ENCODE results near the gene CCDC102B.
"Not testable (repeated sequence)": the region's sequence is repeated elsewhere in the genome, so short reads cannot be mapped to it uniquely, and the experiment has no call there.

The CCDC102B gene

DNA sequence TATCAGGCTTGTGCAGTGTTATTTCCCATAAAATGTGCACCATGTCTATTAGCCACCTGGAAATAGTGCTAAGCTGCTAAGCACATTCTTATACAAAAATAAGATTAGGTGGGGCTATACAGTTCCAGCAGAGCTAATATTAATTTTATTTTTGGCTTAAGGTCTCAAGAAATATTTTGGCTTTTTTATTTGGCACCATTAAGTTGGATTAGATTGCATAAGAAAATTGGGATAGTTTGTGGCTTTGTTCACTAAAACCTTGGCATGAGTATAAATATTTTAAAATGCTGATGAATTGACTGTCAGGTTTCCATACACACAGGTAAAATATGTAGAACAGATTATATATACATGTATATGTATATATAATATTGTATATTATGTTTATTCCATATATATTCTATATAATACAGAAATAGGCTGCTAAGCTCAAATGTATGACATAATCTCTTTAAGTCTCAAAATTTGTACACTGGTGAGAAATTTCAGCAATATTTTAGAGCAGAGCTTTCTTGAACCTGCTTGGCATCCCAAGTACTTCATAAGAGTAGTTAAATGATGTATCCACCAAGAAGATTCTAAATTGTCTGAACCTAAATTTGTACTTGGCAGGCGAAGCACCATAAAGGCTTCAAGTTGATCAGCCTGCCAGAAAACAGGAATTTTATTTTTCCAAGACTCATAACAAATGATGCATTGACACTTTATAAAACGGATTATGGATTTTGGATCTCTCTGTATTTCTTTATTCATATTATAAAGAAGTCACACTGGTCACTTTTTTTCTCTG is 32.6 kb downstream of the CCDC102B start:
- no peak for DNase-seq (ENCODE audit: low read depth)

DNA sequence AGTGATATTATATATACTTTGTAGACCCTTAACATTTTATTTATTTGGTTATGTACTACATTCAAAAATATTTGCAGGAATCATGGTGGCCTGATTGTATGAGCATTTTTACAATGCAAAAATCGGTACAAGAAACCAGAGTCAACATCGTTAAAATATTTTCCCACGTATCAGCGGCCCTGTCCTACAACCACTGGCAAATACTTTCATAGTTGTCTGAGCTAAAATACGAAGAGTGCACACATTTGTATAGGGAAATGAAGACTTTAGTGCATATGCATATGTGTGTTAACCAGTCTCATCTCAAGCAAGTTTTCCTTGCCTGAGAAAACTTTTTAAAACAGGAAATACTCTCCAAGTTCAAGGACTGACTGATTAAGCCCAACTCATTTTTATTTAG is 35.9 kb downstream of the CCDC102B start:
- no peak for DNase-seq (ENCODE audit: low read depth)

DNA sequence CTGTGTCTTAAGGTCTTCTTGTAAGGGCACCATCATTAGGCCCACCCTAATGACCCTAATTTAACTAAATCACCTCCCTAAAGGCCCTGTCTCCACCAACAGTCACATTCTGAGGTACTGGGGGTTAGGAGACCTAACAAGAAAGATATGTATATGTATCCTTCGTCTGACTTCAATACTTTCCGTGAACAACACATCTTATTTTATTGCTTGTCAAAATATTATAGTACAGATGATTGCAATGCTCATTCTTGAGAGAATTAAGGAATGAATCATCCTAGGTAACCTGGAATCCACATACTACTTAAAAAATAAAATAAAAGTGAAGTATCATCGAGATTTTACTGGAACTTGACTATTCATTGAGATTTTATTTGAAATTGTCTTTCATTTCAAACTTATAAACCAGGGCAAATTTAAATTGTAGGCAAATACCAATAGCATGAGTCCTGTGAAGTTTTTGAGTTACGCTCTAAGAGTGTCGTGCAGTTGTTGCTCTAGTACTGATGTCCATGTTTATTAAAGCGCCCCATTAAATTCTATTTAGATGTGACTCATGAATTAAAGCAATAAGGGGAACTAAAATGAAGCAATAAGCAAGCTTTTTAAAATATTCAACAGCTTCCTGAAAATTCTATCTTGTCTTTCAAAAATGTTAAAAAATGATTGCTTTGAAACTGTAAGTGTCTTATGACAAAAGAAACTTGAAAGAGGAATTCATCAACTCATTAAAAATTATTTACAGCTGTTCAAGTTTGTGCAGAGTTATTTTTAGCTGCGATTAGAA is 40.0 kb downstream of the CCDC102B start:
- no peak for DNase-seq (ENCODE audit: low read depth)

DNA sequence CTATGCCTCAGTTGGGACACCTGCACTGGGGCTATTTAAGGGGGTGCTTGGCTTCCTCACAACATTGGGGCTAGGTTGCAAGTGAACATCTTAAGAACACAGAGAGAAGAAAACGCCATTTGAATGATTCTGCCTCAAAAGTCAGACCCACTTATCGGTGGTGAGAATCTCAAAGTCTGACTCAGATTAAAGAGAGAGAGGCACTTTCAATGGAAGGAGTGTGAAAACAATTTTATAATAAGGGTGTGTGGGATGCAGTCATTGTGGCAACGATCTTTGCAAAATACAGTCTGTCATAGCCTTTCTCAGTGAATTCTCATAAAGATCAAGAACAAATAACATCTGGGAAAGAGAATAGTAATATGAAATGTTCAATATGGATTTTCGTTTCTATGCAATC is 41.8 kb downstream of the CCDC102B start:
- DNase-seq (ENCODE audit: low read depth), result no peak

DNA sequence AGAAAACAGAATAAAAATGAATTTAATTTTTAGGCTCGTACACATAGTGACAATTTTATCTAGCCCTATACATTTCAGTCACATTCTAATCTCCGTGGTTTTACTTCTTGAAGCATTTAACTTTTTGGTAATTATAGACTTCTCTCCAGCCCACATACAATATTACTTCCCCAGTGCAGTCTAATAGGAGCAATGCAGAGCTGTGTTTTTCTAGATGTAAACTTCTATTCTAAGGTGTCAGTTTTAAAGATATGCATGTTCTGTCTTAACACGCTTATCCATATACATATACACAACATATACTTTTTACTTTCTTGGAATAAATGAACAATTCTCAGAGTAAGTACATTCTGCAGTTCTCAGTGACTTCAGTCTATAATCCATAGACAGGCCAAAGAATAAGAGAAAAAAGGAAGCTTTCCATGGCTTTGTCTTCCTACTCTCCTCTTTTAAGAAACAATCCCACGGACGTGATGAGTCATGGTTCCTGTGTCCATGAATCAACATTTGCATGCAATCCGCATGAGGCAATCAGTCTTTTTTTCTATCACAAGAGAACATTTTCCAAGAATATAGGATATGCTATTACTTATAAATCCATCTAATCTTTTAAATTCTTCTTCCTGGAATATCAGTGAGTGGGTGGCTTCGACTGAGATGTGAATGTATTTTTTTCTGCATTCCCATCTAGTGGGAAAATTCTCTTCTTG is 42.8 kb downstream of the CCDC102B start:
- DNase-seq (ENCODE audit: low read depth), result no peak

DNA sequence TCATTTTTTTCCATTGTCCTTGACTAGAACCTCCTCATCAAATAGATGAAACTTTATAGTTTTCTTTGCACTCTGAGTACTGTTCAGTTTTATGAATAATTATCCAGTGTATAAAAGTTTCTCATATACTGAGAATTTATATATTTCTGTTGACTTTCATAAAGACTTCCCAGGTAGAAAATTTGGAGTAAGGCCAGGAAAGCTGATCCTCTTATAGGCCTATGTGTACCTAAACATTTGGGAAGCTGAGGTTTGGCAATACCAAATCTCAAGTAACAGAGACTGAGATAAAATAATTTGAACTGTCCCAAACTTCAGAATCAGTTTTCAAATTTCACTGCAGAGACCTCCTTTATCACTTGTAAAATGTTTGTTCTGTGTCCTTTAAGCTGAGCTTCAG is 43.4 kb downstream of the CCDC102B start:
- DNase-seq (ENCODE audit: low read depth), result no peak

DNA sequence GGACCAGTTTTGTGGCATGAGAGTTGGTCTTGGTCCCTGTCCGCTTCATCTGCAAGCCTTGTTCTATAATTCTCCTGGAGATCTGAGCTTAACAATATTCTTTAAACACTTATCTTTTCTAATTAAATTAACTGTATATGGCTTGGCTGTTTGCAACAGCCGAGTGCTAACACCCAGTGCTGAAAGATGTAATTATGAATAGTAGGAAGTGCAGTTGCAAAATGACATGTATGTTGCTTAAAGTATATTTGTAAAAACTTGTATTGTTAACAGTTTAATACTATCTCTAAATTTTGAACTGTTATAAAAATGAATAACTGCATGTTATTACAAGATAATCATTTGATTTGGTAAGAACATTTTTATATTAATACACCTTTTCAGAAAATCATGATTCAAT is 45.1 kb downstream of the CCDC102B start:
- no peak for DNase-seq (ENCODE audit: low read depth)

DNA sequence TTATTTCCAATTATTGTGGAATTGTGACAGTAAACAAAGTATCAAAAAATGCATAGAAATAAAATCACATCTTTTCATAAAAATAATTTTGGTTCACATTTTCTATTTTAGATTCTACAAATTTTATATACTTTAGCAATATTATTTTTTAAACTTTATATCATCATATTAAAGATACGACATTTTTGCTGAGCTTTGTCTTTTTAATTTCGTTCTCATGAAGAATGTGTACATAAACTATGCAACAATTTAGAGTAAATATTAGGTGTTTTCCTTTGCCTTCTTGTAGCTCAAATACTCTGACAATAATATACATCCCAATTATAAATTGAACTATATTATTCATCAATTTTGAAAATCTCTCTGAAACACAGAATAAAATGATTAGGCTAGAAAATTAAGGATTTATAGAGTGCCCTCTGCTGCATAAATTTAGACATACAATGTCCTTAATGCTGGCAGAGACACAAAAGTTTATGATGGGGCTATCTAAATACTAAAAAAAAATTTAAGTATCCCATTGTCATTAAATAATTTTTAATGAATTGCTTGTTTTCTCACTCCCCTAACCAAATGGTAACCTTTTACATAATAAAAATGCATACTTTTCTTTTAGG is 45.7 kb downstream of the CCDC102B start:
- no peak for DNase-seq (ENCODE audit: low read depth)

DNA sequence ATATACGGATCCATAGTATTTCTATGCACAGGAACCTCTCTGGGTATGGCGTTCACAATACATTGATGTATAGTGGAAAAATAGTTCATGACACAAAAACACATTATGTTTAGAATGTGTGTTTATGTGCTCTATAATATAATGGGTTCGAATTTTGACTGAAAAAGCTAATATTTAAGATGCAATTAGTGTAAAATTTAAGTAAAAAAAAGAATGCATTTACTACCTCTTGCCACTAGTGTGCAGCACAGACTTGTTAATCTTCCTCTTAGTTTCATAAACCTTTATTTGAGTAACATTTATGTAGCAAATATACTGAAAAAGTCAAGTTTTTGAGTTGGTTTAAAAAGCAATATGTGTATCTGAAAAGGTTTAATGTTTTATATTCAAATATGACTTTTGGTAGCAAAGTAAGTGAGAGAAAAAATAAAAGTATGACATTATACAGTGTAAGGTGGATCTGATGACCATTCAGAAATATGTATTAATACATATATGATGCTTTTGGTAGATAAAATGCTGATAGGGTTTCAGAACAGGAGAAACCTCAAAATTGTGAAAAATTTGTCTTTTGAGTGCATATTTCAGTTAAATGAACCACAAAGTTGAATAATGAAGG is 49.4 kb downstream of the CCDC102B start:
- no peak for DNase-seq (ENCODE audit: low read depth)

DNA sequence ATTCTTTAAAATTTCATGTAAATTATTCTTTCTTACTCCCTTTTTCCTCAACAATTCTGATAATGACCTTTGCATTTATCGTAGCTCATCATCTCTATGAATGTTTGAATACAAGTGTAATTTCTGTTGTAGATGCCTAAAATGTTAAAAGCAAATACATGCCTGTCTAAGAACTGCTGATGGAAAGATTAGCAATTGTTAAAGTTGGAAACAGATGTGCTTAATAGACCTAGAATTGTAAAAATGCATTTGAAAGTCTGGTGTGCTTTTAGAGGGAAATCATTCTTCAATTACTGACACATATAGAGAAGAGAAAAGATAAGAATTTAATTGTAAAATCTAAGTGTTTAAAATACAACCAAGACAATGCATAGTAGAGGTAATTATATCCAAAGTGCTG is 50.4 kb downstream of the CCDC102B start:
- DNase-seq (ENCODE audit: low read depth), result no peak

DNA sequence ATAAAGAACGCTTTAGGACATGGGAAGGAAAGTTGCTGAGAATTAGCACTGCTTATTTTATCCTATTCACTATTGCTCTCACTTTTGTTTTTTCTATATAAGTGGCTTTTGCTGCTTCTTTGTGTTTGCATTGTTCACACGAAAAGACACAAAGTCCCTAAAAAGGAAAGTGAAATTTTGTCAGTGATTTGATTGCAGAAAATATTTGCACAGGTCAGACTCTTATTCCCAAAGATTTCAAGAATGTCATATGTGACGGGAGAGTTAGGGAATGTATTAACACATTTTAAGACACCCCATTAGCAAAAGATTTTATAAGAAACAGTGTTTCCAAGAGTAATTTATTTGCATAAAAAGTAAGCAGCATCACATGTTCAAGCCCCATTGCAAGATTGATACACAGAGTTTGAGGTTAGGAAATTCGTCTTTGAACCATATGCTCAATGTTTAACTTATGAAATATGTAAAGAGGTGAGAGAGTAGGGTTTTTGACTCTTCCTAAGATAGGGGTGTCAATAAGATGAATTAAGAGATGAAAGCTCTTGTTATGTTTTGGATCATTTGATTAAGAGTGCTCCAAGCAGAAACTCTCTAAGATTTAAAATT is 57.0 kb downstream of the CCDC102B start:
- no peak for DNase-seq (ENCODE audit: low read depth)

DNA sequence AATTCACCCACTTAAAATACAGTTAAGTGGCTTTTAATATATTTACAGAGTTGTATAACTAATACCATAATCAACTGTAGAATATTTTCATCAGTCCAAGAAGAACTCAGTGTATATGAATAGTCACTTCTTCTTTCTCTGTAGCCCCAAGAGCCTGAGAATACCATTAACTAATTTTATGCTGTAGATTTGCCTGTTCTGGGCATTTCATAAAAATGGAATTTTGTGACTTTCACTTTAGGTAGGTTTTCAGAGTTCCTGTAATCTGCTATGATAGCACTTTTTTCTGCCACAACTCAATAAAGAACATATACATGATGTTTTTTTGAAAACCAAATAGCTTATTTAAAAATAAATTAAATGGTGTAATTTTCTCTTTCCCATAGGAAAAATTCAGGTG is 57.6 kb downstream of the CCDC102B start:
- DNase-seq (ENCODE audit: low read depth), result no peak

DNA sequence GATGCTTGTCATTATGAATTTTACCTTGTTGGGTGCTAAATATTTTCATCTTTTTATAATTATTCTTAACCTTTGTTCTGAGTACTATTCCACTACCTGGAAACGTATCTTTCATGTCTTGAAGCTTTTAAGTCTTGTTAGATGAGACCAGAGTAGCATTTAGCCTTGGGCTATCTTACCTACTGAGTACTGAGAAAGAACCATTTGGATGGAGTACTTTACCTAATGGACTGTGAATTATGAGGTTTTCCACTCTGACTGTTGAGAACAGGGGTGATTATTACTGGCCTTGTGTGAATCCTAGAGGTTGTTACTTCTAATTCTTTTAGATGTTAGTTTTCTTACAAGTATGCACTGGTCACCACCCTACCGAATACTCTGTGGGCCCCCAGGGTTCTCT is 63.5 kb downstream of the CCDC102B start:
- no peak for DNase-seq (ENCODE audit: low read depth)

DNA sequence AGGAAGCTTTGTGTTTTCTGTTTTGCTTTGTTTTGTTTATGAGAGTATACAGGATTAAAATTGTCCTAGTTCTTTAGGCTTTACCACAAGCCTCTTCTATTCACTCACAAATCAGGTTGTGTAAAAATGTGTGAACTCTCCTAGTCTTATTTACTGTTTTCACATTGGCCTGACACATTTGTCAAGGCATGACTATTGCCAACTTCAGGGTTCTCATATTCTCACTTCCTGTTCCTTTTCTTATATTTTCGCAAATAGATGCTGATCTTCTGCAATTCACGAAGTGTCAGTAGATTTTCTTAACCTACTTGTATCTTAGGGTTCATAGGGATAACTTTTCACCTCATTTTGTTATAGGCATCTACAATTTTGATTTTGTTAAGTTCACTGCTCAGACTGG is 67.1 kb downstream of the CCDC102B start:
- DNase-seq (ENCODE audit: low read depth), result no peak

DNA sequence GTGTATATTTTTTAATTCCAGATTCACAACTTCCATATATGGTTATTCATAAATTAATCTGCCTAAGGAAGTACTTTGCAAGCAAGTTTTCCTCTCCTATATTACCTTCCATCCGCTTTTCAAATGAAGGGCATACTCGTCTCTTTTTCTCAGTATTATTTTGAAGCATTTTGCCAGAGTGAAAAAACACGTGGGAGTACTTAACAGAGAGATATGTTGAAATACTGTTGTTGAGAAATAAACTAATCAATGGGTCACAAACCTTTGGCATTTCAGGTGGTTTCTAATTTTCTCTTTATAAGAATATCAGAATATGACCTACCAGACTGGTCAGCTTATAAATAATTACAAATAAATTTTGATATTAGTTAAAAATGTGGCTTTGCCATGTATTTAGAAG is 67.6 kb downstream of the CCDC102B start:
- DNase-seq (ENCODE audit: low read depth), result no peak

DNA sequence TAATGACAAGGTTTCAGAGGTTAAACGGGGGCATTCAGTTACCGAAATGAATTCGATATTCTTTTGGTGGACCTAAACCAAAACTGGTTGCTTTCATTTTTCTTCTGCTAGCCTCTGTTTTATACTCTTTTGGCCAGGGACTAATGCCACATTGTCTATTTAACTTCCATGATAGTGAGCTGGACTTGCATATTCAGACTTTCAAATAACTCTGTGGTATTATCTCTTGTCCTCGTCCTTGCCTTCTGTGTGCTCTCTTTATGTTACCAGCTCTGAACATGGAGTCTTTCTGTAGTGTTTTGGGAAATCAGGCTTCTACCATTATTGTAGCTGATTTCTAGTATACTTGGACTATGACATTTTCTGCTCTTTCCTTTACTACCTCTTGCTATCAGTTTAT is 75.1 kb downstream of the CCDC102B start:
- DNase-seq (ENCODE audit: low read depth), result no peak

DNA sequence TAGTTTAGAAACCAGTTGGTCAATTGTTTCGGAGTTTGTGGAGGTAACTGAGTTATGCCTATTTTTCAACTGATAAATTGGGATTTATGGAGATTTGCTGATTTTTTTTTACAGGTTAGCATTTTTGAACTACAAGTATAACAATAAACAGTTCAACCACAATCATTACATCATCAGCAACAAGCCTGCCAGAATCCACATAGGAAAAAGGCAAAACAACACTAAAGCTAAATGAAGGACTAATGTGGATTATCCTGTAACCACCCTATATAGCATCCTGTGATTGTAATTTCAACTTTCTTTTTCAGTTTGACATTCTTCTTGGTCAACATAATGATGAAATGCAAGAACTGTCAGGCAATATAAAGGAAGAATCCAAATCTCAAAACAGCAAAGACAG is 76.5 kb downstream of the CCDC102B start:
- no peak for DNase-seq (ENCODE audit: low read depth)

DNA sequence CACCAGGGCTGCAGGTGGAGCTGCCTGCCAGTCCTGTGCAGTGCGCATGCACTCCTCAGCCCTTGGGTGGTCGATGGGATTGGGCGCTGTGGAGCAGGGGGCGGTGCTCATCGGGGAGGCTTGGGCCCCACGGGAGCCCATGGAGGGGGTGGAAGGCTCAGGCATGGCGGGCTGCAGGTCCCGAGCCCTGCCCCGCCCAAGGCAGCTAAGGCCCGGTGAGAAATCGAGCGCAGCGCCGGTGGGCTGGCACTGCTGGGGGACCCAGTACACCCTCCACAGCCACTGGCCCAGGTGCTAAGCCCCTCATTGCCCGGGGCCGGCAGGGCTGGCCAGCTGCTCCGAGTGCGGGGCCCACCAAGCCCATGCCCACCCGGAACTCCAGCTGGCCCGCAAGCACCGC is 82.1 kb downstream of the CCDC102B start:
- not testable (repeated sequence) for DNase-seq (ENCODE audit: low read depth)

DNA sequence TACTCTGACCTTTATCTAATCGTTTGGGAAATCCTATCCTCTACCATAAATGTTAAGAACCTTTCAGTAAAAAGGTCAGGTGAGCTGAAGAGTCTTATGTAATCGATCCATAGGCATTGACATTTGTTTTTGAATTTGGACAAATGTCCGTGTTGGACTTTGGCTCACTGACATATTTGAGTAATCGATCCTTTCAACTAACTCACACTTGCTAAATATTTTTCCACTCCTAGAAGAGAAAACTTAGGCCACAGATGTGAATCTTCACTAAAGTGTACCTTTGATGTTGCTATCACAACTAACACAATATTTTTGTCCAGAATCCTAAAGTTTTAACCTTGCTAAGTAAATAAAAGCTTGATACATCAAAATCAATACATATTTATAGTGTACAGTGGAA is 89.5 kb downstream of the CCDC102B start:
- no peak for DNase-seq (ENCODE audit: low read depth)

DNA sequence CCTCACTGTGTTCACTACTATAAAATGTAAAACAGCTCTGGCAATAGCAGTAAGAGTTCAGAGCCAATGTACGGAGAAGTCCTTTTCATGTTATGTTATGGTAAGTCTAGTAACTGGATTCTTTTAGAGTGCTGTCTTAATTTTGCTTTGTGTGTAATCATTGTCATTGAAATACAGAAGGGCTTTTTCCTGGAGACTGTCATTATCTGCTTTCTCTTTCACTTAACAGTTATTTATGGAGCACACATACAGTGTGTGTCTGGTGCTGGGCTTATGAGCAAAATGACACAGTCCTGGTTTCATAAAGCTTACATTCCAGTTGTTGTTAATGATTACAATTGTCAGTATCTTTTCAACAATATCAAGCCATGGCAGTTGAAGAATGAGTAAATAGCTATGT is 95.5 kb downstream of the CCDC102B start:
- no peak for DNase-seq (ENCODE audit: low read depth)

DNA sequence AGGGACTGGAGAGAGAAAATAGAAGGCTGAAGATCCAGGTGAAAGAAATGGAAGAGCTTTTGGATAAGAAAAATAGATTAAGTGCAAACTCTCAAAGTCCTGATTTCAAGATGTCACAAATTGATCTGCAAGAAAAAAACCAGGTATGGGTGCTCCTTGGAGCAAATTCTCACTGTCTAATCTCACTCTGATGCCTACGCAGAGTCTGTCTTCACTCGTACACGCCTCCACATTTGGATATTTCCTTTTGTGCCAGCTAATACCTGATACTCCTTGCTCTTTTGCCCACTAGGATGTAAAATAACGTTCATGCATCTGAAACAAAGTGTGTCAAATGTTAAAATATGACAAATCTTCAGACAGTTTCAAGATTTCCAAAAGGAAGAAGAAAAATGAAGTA is 99.4 kb downstream of the CCDC102B start:
- no peak for DNase-seq (ENCODE audit: low read depth)

DNA sequence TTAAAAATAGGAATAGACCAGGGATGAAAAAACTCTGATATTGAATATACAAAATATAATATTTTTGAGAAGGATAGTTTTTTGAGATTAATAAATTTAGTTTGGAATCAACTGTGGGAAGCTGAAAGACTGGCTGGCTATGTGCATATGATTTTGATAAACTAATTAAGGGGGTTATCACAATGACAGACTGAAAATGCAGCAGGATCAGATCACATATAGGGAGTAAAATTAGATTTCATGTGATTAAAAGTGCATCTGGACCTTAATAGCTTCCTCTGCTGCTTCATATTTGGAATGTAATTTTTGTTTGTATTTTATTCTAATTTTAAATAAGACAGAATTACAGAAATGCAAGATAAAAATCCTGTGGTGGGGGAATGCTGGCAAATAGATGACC is 111.7 kb downstream of the CCDC102B start:
- no peak for DNase-seq (ENCODE audit: low read depth)
